HEK293 (cell line): Measurements from ENCODE around the gene NUFIP1.

Source experiments
- CTCF ChIP-seq: fragments of 450-650 bp; formaldehyde crosslinking; IDR thresholded peaks from 2 replicates; pipeline ENCODE4 v1.5.1; 2016; ENCODE audit warnings: missing biosample characterization, missing genetic modification characterization
- FEZF1 ChIP-seq: fragments of 450-650 bp; formaldehyde crosslinking; IDR thresholded peaks from 2 replicates; pipeline ENCODE4 v1.5.1; 2016; ENCODE audit warnings: missing biosample characterization, missing genetic modification characterization
- KLF10 ChIP-seq: fragments of 450-650 bp; IDR thresholded peaks from 2 replicates; pipeline ENCODE4 v1.5.1; 2018; ENCODE audit warnings: missing biosample characterization, mild to moderate bottlenecking, missing genetic modification characterization
- KLF16 ChIP-seq: fragments of 450-650 bp; formaldehyde crosslinking; IDR thresholded peaks from 2 replicates; pipeline ENCODE4 v1.5.1; 2017; ENCODE audit warnings: missing biosample characterization, missing genetic modification characterization
- YY1 ChIP-seq: fragments of 450-650 bp; formaldehyde crosslinking; IDR thresholded peaks from 2 replicates; pipeline ENCODE4 v1.5.1; 2018; ENCODE audit warnings: missing biosample characterization, missing genetic modification characterization
- ZBTB7A ChIP-seq: fragments of 450-650 bp; formaldehyde crosslinking; IDR thresholded peaks from 2 replicates; pipeline ENCODE4 v1.5.1; 2016; ENCODE audit warnings: low read depth, missing biosample characterization, missing genetic modification characterization
- ZNF138 ChIP-seq: fragments of 450-650 bp; formaldehyde crosslinking; IDR thresholded peaks from 2 replicates; pipeline ENCODE4 v1.5.1; 2016; ENCODE audit warnings: missing biosample characterization, missing genetic modification characterization, borderline replicate concordance
- ZNF155 ChIP-seq: fragments of 450-650 bp; formaldehyde crosslinking; IDR thresholded peaks from 2 replicates; pipeline ENCODE4 v1.5.1; 2016; ENCODE audit warnings: missing biosample characterization, missing genetic modification characterization
- ZNF623 ChIP-seq: fragments of 450-650 bp; formaldehyde crosslinking; IDR thresholded peaks from 2 replicates; pipeline ENCODE4 v1.5.1; 2016; ENCODE audit warnings: missing biosample characterization, missing genetic modification characterization
- ZNF704 ChIP-seq: fragments of 450-650 bp; formaldehyde crosslinking; IDR thresholded peaks from 2 replicates; pipeline ENCODE4 v1.5.1; 2016; ENCODE audit warnings: missing biosample characterization, missing genetic modification characterization
- ZNF830 ChIP-seq: fragments of 450-650 bp; IDR thresholded peaks from 2 replicates; pipeline ENCODE4 v1.5.0; 2018; ENCODE audit warnings: missing biosample characterization, missing genetic modification characterization, low read depth, mild to moderate bottlenecking, moderate library complexity
- TF ChIP-seq, protein P1 (sequence below): fragments of 450-650 bp; formaldehyde crosslinking; IDR thresholded peaks from 2 replicates; pipeline ENCODE4 v1.5.1; 2017; ENCODE audit warnings: missing biosample characterization, missing genetic modification characterization
- TF ChIP-seq, protein P2 (sequence below): fragments of 450-650 bp; formaldehyde crosslinking; IDR thresholded peaks from 2 replicates; pipeline ENCODE4 v1.5.1; 2016; ENCODE audit warnings: missing biosample characterization, missing genetic modification characterization
- TF ChIP-seq, protein P3 (sequence below): fragments of 450-650 bp; formaldehyde crosslinking; optimal IDR thresholded peaks from 2 replicates; pipeline ENCODE3; 2016; ENCODE audit warnings: missing biosample characterization, mild to moderate bottlenecking, missing genetic modification characterization

DNA sequence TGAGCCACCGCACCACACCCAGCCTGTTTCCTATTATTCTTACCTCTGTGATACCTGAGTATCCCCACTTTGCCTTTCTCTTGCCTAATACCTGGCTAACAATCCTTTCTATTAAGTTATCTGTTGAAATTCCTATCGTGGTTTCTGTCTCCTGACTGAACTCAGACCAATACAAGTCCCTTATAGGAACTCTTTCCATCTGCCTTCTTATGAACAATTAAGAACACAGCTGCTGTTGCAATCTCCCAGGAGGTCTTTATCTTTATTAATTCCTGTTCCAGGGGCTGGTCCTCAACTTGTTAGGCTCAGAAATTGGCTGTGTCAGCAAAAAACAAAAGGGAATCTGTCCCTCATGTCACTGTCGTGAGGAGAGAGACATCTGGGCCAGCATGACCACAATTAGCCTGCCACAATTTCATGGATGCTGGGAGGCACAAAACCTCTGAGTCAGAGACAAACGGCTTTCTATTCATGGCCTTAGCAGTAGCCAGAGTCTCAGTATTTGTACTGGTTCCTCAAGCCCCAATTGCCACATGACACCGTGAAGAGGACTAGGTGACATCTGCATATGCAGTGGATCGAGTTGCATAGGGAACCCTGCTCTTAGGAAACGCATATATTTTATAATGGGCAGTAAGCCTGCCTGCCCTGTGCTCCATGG lies 58.2 kb downstream of the NUFIP1 start:
- TF ChIP-seq YY1 (tag by site-specific recombination), result no peak
- no peak for TF ChIP-seq ZNF830 (tag by site-specific recombination)
- TF ChIP-seq CTCF (tag by site-specific recombination), result no peak
- TF ChIP-seq ZNF623, result no peak
- no peak for TF ChIP-seq KLF16
- TF ChIP-seq KLF10 (tag by site-specific recombination), result no peak
- TF ChIP-seq FEZF1 (tag by site-specific recombination), result no peak
- TF ChIP-seq ZNF138 (tag by site-specific recombination), result no peak
- TF ChIP-seq ZNF155 (tag by site-specific recombination), result no peak
- TF ChIP-seq ZNF704 (tag by site-specific recombination), result no peak
- no peak for TF ChIP-seq ZBTB7A (tag by site-specific recombination)
- TF ChIP-seq, protein P1, sequence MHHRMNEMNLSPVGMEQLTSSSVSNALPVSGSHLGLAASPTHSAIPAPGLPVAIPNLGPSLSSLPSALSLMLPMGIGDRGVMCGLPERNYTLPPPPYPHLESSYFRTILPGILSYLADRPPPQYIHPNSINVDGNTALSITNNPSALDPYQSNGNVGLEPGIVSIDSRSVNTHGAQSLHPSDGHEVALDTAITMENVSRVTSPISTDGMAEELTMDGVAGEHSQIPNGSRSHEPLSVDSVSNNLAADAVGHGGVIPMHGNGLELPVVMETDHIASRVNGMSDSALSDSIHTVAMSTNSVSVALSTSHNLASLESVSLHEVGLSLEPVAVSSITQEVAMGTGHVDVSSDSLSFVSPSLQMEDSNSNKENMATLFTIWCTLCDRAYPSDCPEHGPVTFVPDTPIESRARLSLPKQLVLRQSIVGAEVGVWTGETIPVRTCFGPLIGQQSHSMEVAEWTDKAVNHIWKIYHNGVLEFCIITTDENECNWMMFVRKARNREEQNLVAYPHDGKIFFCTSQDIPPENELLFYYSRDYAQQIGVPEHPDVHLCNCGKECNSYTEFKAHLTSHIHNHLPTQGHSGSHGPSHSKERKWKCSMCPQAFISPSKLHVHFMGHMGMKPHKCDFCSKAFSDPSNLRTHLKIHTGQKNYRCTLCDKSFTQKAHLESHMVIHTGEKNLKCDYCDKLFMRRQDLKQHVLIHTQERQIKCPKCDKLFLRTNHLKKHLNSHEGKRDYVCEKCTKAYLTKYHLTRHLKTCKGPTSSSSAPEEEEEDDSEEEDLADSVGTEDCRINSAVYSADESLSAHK (tag by site-specific recombination), result no peak
- TF ChIP-seq, protein P2, sequence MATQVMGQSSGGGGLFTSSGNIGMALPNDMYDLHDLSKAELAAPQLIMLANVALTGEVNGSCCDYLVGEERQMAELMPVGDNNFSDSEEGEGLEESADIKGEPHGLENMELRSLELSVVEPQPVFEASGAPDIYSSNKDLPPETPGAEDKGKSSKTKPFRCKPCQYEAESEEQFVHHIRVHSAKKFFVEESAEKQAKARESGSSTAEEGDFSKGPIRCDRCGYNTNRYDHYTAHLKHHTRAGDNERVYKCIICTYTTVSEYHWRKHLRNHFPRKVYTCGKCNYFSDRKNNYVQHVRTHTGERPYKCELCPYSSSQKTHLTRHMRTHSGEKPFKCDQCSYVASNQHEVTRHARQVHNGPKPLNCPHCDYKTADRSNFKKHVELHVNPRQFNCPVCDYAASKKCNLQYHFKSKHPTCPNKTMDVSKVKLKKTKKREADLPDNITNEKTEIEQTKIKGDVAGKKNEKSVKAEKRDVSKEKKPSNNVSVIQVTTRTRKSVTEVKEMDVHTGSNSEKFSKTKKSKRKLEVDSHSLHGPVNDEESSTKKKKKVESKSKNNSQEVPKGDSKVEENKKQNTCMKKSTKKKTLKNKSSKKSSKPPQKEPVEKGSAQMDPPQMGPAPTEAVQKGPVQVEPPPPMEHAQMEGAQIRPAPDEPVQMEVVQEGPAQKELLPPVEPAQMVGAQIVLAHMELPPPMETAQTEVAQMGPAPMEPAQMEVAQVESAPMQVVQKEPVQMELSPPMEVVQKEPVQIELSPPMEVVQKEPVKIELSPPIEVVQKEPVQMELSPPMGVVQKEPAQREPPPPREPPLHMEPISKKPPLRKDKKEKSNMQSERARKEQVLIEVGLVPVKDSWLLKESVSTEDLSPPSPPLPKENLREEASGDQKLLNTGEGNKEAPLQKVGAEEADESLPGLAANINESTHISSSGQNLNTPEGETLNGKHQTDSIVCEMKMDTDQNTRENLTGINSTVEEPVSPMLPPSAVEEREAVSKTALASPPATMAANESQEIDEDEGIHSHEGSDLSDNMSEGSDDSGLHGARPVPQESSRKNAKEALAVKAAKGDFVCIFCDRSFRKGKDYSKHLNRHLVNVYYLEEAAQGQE (tag by site-specific recombination), result no peak
- TF ChIP-seq, protein P3, sequence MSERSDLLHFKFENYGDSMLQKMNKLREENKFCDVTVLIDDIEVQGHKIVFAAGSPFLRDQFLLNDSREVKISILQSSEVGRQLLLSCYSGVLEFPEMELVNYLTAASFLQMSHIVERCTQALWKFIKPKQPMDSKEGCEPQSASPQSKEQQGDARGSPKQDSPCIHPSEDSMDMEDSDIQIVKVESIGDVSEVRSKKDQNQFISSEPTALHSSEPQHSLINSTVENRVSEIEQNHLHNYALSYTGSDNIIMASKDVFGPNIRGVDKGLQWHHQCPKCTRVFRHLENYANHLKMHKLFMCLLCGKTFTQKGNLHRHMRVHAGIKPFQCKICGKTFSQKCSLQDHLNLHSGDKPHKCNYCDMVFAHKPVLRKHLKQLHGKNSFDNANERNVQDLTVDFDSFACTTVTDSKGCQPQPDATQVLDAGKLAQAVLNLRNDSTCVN (tag by site-specific recombination), result no peak
